Activated B cell treated with CpG ODN at 0.5 μM for 24 hours (primary cell): ENCODE measurements around the gene CRYL1. TPM values are rescaled to one million over a fixed set of nuclear protein-coding genes. Genes with fewer than 3 reads are reported as not detected.

ENCODE experiments used
- ATAC-seq: fragments of 200-7000 bp; cut with Tn5 transposase; one replicate; pipeline ENCODE4 v1.10.0; 2021; ENCODE audit warnings: low read depth, mild to moderate bottlenecking, moderate library complexity
- CTCF ChIA-PET: fragments of 350-600 bp; sonication (Branson Sonifier 250); formaldehyde crosslinking; loops from one replicate; lab custom pipeline; 2021; ENCODE audit warnings: antibody characterized with exemption; lab: Charles Lee
- POLR2A ChIA-PET: fragments of 350-600 bp; sonication (Branson Sonifier 250); formaldehyde crosslinking; loops from one replicate; lab custom pipeline; 2021; ENCODE audit warnings: antibody characterized with exemption; lab: Charles Lee
- DNase-seq: peaks from one replicate; pipeline ENCODE4 v3.0.0; 2022
- H3K27ac Mint-ChIP-seq: one replicate; pipeline ENCODE4 v1.8.0; 2020; ENCODE audit warnings: mixed read lengths
- H3K27me3 Mint-ChIP-seq: one replicate; pipeline ENCODE4 v1.8.0; 2021; ENCODE audit warnings: mixed read lengths
- H3K36me3 Mint-ChIP-seq: one replicate; pipeline ENCODE4 v1.8.0; 2021; ENCODE audit warnings: low read depth, mixed read lengths
- H3K4me1 Mint-ChIP-seq: one replicate; pipeline ENCODE4 v1.8.0; 2021; ENCODE audit warnings: mixed read lengths
- H3K4me3 Mint-ChIP-seq: one replicate; pipeline ENCODE4 v1.8.0; 2020; ENCODE audit warnings: mild to moderate bottlenecking, mixed read lengths
- H3K9me3 Mint-ChIP-seq: one replicate; pipeline ENCODE4 v1.8.0; 2020; ENCODE audit warnings: mixed read lengths
- CTCF ChIP-seq: fragments of 200-600 bp; IDR thresholded peaks from one replicate; pipeline ENCODE4 v1.8.0; 2022; ENCODE audit warnings: antibody characterized with exemption, mild to moderate bottlenecking
- intact Hi-C: fragments of 100-400 bp; cut with micrococcal nuclease; formaldehyde crosslinking; loops from one replicate; pipeline ENCODE4 v1.15.1; 2024
- total RNA-seq: library from RNA; stranded (reverse); gene quantifications from 2 replicates; pipeline ENCODE4 v1.2.3, GENCODE V29; 2022

The CRYL1 gene
- total RNA-seq, 1 donor from 2014 or later, result 9.6 TPM

- no peak for ATAC-seq
- TF ChIP-seq CTCF, result no peak
- Mint-ChIP-seq H3K36me3 (no peaks in the 10 kb centered on the region), H3K9me3 (peaks cover 2% of the 10 kb centered on the region), H3K4me1 (no peaks in the 10 kb centered on the region), H3K27ac (no peak overlapping the region), H3K4me3 (no peak overlapping the region), H3K27me3 (peaks cover 3% of the 10 kb centered on the region)
- intact Hi-C loops, result no loop called here
- no peak for DNase-seq
- POLR2A ChIA-PET, result no interaction called here
- CTCF ChIA-PET, result no interaction called here
Observed at GRCh38 chr13:20387441-20387971, 138.2 kb downstream of the CRYL1 start.

GRCh38 chr13:20387006-20387405 is 138.7 kb downstream of the CRYL1 start:
- no peaks in the 10 kb centered on the region for H3K36me3 Mint-ChIP-seq

GRCh38 chr13:20383058-20383457 is 142.6 kb downstream of the CRYL1 start:
- POLR2A ChIA-PET, result no interaction called here
- Mint-ChIP-seq H3K9me3 (no peaks in the 10 kb centered on the region), H3K4me3 (no peak overlapping the region), H3K27me3 (peaks cover 3% of the 10 kb centered on the region), H3K4me1 (no peaks in the 10 kb centered on the region), H3K27ac (no peak overlapping the region), H3K36me3 (no peaks in the 10 kb centered on the region)
- CTCF ChIA-PET, result no interaction called here
- no peak for DNase-seq
- intact Hi-C loops, result no loop called here
- no peak for ATAC-seq
- no peak for TF ChIP-seq CTCF

More at GRCh38 chr13:20387006-20387405, 138.7 kb downstream of the CRYL1 start:
- no peak for DNase-seq
- Mint-ChIP-seq H3K4me1 (no peaks in the 10 kb centered on the region), H3K4me3 (no peak overlapping the region), H3K27ac (no peak overlapping the region), H3K27me3 (peaks cover 3% of the 10 kb centered on the region), H3K9me3 (peaks cover 2% of the 10 kb centered on the region)
- TF ChIP-seq CTCF, result no peak
- ATAC-seq, result no peak
- CTCF ChIA-PET, result no interaction called here
- POLR2A ChIA-PET, result no interaction called here
- intact Hi-C loops, result no loop called here

DNA sequence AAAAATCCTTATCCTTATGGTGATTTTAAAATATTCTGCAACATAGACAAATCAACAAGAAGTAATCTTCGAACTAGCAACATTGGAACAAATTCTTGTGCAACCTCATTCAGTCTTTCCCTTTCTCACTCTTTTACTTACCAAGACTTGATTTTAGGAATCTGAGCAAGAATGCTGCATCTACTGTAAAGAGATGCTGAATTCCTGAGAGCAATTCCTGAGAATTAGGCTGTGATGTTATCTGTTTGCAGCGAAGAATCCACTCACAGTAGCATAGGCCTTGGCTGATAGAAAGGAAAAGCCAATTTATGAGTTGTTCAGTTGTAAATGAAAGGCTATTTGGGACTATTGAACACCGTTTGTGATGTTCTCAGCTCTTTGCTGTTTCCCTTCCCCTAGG is 144.3 kb downstream of the CRYL1 start:
- TF ChIP-seq CTCF, result no peak
- H3K27ac Mint-ChIP-seq, result no peak overlapping the region
- POLR2A ChIA-PET, result no interaction called here
- ATAC-seq (no peak), DNase-seq (no peak)
- H3K4me1 Mint-ChIP-seq, result no peaks in the 10 kb centered on the region
- CTCF ChIA-PET, result no interaction called here
- H3K36me3 Mint-ChIP-seq, result no peaks in the 10 kb centered on the region
- H3K4me3 Mint-ChIP-seq, result no peak overlapping the region
- peaks cover 3% of the 10 kb centered on the region for H3K27me3 Mint-ChIP-seq
- no peaks in the 10 kb centered on the region for H3K9me3 Mint-ChIP-seq
- intact Hi-C loops, result no loop called here

- TF ChIP-seq CTCF, result no peak
- H3K4me1 Mint-ChIP-seq, result no peaks in the 10 kb centered on the region
- H3K27me3 Mint-ChIP-seq, result peaks cover 6% of the 10 kb centered on the region
- no peak for ATAC-seq
- no peak overlapping the region for H3K27ac Mint-ChIP-seq
- H3K4me3 Mint-ChIP-seq, result no peak overlapping the region
- DNase-seq, result no peak
- POLR2A ChIA-PET, result no interaction called here
- CTCF ChIA-PET, result no interaction called here
- H3K9me3 Mint-ChIP-seq, result no peaks in the 10 kb centered on the region
- intact Hi-C loops, result no loop called here
- H3K36me3 Mint-ChIP-seq, result no peaks in the 10 kb centered on the region
Observed at GRCh38 chr13:20378721-20379120, 146.9 kb downstream of the CRYL1 start.
